Natural killer cell (primary cell): Measurements from ENCODE around the gene NLK. TPM values are rescaled to one million over a fixed set of nuclear protein-coding genes. Genes with fewer than 3 reads are reported as not detected.

ENCODE experiments used
- ATAC-seq, 3 donors: fragments of 150-1000 bp in 2 of 3; fragments of 200-7000 bp in 1 of 3; cut with Tn5 transposase; 1 replicate in 1 of 3; 2 replicates in 2 of 3; pipeline ENCODE4 v1.10.0; 2021; ENCODE audit warnings: mild to moderate bottlenecking in 2 of 3, moderate library complexity in 2 of 3
- DNase-seq, 2 donors: peaks; one replicate each; pipeline versions ENCODE4 v3.0.0 to v3.0.0-alpha.2; 2013 to 2021; ENCODE audit warnings: mixed read lengths in 1 of 2
- H3K27ac ChIP-seq: one replicate; pipeline ENCODE4 v1.5.1; 2013; ENCODE audit warnings: mild to moderate bottlenecking, low read length
- H3K27me3 ChIP-seq: one replicate; pipeline ENCODE4 v1.6.1; 2013; ENCODE audit warnings: low read length; ENCODE audit not compliant: control insufficient read depth, insufficient read depth
- H3K36me3 ChIP-seq: one replicate; pipeline ENCODE4 v1.6.1; 2013; ENCODE audit warnings: low read length; ENCODE audit not compliant: control insufficient read depth, insufficient read depth
- H3K4me1 ChIP-seq: one replicate; pipeline ENCODE4 v1.6.1; 2013; ENCODE audit warnings: low read length; ENCODE audit not compliant: control insufficient read depth, insufficient read depth
- H3K4me3 ChIP-seq: one replicate; pipeline ENCODE4 v1.5.1; 2013; ENCODE audit warnings: low read length
- H3K9me3 ChIP-seq: one replicate; pipeline ENCODE4 v1.6.1; 2013; ENCODE audit warnings: low read length; ENCODE audit not compliant: control insufficient read depth, insufficient read depth
- H3K27ac Mint-ChIP-seq, 2 donors: one replicate each; pipeline ENCODE4 v1.8.0; 2022; ENCODE audit warnings: mild to moderate bottlenecking in 2 of 2, mixed read lengths in 2 of 2, moderate library complexity in 1 of 2
- H3K27me3 Mint-ChIP-seq, 2 donors: one replicate each; pipeline ENCODE4 v1.8.0; 2022; ENCODE audit warnings: low read depth in 2 of 2, mixed read lengths in 2 of 2
- H3K36me3 Mint-ChIP-seq: one replicate; pipeline ENCODE4 v1.8.0; 2022; ENCODE audit warnings: mixed read lengths
- H3K4me1 Mint-ChIP-seq, 2 donors: one replicate each; pipeline ENCODE4 v1.8.0; 2022; ENCODE audit warnings: mixed read lengths in 2 of 2
- H3K4me3 Mint-ChIP-seq: one replicate; pipeline ENCODE4 v1.8.0; 2022; ENCODE audit warnings: mild to moderate bottlenecking, moderate library complexity, mixed read lengths
- H3K9me3 Mint-ChIP-seq, 2 donors: one replicate each; pipeline ENCODE4 v1.8.0; 2022; ENCODE audit warnings: mixed read lengths in 2 of 2
- CTCF ChIP-seq: fragments of 200-600 bp; IDR thresholded peaks from one replicate; pipeline ENCODE4 v1.8.0; 2022; ENCODE audit warnings: antibody characterized with exemption
- WGBS: methylation state at CpG from one replicate; pipeline ENCODE4 v1.1.7; 2013; ENCODE audit warnings: missing lambda C conversion rate; ENCODE audit not compliant: insufficient coverage; 5-methylcytosine and 5-hydroxymethylcytosine counted together
- intact Hi-C: fragments of 100-400 bp; cut with micrococcal nuclease; formaldehyde crosslinking; loops from one replicate; pipeline ENCODE4 v1.14.2; 2022
- total RNA-seq, 4 donors: library from RNA; stranded (reverse); fragments of 120-200 nt in 1 of 4; gene quantifications; one replicate each; pipeline versions ENCODE4 v1.2.3 to v1.2.4, GENCODE V29; 2013 to 2022

NLK gene
- total RNA-seq, 3 donors from 2014 or later (not counting 1 experiment from before 2014, with no cell fraction given) = 18.3 to 35.6 (median 20.8) TPM

DNA sequence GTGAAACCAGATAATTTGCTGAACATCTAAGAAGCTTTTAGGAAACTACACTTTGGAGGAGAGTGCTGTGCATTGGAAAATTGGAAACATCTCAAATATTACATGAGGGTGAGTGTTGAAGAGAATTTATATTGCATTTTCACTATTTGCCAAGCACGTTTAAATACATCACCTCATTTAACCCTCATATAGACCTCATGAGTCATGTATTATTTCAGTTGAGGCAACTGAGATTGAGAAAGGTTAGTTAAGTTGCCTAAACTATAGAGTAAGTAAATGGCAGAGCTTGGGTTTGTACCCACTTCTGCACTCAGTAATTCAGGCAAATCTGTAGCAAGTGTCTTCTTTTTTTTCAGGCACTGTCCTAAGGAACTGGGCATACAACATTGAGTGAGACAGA, 3.7 kb upstream of the NLK start:
- Histone ChIP-seq H3K27ac (no peak overlapping the region), H3K4me1 (peaks cover 18% of the 10 kb centered on the region), H3K4me3 (no peak overlapping the region), H3K27me3 (no peaks in the 10 kb centered on the region), H3K36me3 (no peaks in the 10 kb centered on the region), H3K9me3 (no peaks in the 10 kb centered on the region)
- Mint-ChIP-seq H3K4me3 (peak overlapping the region; percentile 21), H3K9me3 (no peaks in the 10 kb centered on the region), H3K36me3 (no peaks in the 10 kb centered on the region), H3K27ac (no peak overlapping the region), H3K4me1 (peaks cover 30 to 35% of the 10 kb centered on the region in 2 donors), H3K27me3 (no peaks in the 10 kb centered on the region)
- TF ChIP-seq CTCF = no peak
- ATAC-seq (no peak), DNase-seq (no peak)
- intact Hi-C loops = no loop called here
- no CpG with 5 or more reads among the region's 1 CpG for WGBS

DNA sequence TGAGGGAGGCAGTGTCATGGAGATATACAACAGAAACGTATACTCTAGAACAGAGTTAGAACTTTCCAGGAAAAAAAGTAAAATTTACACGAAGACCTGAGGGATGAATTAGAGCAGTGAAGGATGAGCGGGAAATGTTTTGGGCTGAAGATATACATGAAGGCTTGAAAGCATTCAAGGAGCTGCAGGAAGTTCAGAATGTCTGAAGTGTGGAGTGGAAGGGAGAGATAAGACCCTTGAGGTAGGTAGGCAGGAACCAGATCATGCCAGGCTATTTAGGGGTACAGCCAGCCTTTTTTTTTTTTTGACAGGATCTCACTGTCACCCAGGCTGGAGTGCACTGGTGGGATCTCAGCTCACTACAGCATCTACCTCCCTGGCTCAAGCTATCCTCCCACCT, 3.2 kb upstream of the NLK start:
- intact Hi-C loops = no loop called here
- Histone ChIP-seq H3K4me1 (peaks cover 18% of the 10 kb centered on the region), H3K27ac (no peak overlapping the region), H3K4me3 (no peak overlapping the region), H3K27me3 (no peaks in the 10 kb centered on the region), H3K9me3 (no peaks in the 10 kb centered on the region), H3K36me3 (no peaks in the 10 kb centered on the region)
- Mint-ChIP-seq H3K27ac (no peak overlapping the region), H3K9me3 (no peaks in the 10 kb centered on the region), H3K36me3 (no peaks in the 10 kb centered on the region), H3K4me1 (peaks cover 35 to 40% of the 10 kb centered on the region in 2 donors), H3K27me3 (no peaks in the 10 kb centered on the region), H3K4me3 (peak overlapping the region; percentile 21)
- 27% methylated on average over 3 of the region's 3 CpGs for WGBS
- TF ChIP-seq CTCF = no peak
- DNase-seq = no peak
- no peak for ATAC-seq

DNA sequence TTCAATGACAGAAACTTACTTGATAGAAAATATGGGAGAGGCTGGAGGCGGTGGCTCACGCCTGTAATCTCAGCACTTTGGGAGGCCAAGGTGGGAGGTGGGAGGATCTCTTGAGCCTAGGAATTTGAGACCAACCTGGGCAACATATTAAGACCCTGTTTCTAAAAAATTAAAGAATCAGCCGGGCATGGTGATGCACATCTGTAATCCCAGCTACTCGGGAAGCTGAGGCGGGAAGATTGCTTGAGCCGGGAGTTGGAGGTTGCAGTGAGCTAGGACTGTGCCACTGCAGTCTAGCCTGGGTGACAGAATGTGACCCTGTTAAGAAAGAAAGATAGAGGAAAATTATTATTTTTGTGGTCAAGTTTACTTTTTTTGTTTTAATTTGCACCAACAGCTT, 2.1 kb upstream of the NLK start:
- DNase-seq = peak in 1 of 2 donors; percentile 26
- H3K27ac Mint-ChIP-seq = peak overlapping the region; percentile 92 to 94

More for the DNA sequence above, 2.1 kb upstream of the NLK start:
- peak overlapping the region; percentile 89 for H3K4me3 Mint-ChIP-seq
- no peak for ATAC-seq
- no peak for TF ChIP-seq CTCF
- no peaks in the 10 kb centered on the region for H3K36me3 Mint-ChIP-seq
- no peaks in the 10 kb centered on the region for H3K9me3 ChIP-seq
- H3K4me3 ChIP-seq = no peak overlapping the region
- no peaks in the 10 kb centered on the region for H3K9me3 Mint-ChIP-seq
- intact Hi-C loops = no loop called here
- peaks cover 46 to 51% of the 10 kb centered on the region in 2 donors for H3K4me1 Mint-ChIP-seq
- H3K27me3 Mint-ChIP-seq = no peaks in the 10 kb centered on the region
- H3K36me3 ChIP-seq = no peaks in the 10 kb centered on the region
- no peaks in the 10 kb centered on the region for H3K27me3 ChIP-seq
- no peak overlapping the region for H3K27ac ChIP-seq
- WGBS = 96% methylated on average over 6 of the region's 6 CpGs
- H3K4me1 ChIP-seq = peaks cover 18% of the 10 kb centered on the region
